Osteocyte (in vitro differentiated cells): Measurements from ENCODE around the gene PACSIN2. TPM values are rescaled to one million over a fixed set of nuclear protein-coding genes. Genes with fewer than 3 reads are reported as not detected.
"Not testable (repeated sequence)": the region's sequence is repeated elsewhere in the genome, so short reads cannot be mapped to it uniquely, and the experiment has no call there.

Source experiments
- DNase-seq: peaks from one replicate; pipeline ENCODE4 v3.0.0; 2021; ENCODE audit warnings: mixed read lengths; ENCODE audit not compliant: unreplicated experiment; ENCODE audit errors: extremely low spot score
- H3K27ac Mint-ChIP-seq: one replicate; pipeline ENCODE4 v1.8.0; 2021; ENCODE audit warnings: mild to moderate bottlenecking, mixed read lengths; ENCODE audit not compliant: unreplicated experiment
- H3K27me3 Mint-ChIP-seq: one replicate; pipeline ENCODE4 v1.8.0; 2021; ENCODE audit warnings: mixed read lengths; ENCODE audit not compliant: unreplicated experiment
- H3K36me3 Mint-ChIP-seq: one replicate; pipeline ENCODE4 v1.8.0; 2021; ENCODE audit warnings: mixed read lengths; ENCODE audit not compliant: unreplicated experiment
- H3K4me1 Mint-ChIP-seq: one replicate; pipeline ENCODE4 v1.8.0; 2021; ENCODE audit warnings: mixed read lengths; ENCODE audit not compliant: unreplicated experiment
- H3K4me3 Mint-ChIP-seq: one replicate; pipeline ENCODE4 v1.8.0; 2021; ENCODE audit warnings: mild to moderate bottlenecking, moderate library complexity, mixed read lengths; ENCODE audit not compliant: unreplicated experiment
- H3K9me3 Mint-ChIP-seq: one replicate; pipeline ENCODE4 v1.8.0; 2021; ENCODE audit warnings: mixed read lengths; ENCODE audit not compliant: unreplicated experiment
- total RNA-seq: library from RNA; stranded (reverse); gene quantifications from 2 replicates; pipeline ENCODE4 v1.2.1, GENCODE V29; 2021
- TF ChIP-seq, protein P1 (sequence below): fragments of 200-600 bp; sonication (generic); IDR thresholded peaks from 2 replicates; pipeline ENCODE4 v1.5.0; 2021; ENCODE audit warnings: antibody characterized with exemption, mild to moderate bottlenecking, moderate library complexity

Gene PACSIN2
- total RNA-seq, 1 donor from 2014 or later = 51.7 TPM

DNA sequence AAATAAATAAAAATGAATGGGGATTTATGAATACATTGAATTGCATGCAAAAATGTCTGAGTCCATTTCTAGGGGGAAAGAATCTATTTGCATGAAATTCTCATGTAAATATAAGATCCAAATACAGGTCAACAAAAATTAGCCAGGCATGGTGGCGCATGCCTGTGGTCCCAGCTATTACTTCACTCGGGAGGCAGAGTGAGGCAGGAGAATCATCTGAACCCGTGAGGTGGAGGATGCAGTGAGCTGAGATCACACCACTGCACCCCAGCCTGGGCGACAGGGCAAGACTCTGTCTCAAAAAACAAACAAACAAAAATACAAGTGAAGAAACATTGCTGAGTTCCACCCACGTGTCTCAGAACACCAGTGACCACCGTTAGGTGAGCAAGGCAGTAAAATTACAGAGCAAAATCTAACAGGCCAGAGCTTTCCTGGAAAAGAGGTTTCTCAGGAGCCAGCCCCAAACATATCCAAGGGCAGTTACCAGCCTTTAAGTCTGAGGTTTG lies 17.3 kb downstream of the PACSIN2 start:
- no peak overlapping the region for H3K27ac Mint-ChIP-seq
- no peak for DNase-seq
- TF ChIP-seq, protein P1, sequence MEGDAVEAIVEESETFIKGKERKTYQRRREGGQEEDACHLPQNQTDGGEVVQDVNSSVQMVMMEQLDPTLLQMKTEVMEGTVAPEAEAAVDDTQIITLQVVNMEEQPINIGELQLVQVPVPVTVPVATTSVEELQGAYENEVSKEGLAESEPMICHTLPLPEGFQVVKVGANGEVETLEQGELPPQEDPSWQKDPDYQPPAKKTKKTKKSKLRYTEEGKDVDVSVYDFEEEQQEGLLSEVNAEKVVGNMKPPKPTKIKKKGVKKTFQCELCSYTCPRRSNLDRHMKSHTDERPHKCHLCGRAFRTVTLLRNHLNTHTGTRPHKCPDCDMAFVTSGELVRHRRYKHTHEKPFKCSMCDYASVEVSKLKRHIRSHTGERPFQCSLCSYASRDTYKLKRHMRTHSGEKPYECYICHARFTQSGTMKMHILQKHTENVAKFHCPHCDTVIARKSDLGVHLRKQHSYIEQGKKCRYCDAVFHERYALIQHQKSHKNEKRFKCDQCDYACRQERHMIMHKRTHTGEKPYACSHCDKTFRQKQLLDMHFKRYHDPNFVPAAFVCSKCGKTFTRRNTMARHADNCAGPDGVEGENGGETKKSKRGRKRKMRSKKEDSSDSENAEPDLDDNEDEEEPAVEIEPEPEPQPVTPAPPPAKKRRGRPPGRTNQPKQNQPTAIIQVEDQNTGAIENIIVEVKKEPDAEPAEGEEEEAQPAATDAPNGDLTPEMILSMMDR = no peak
- H3K4me1 Mint-ChIP-seq = peaks cover 71% of the 10 kb centered on the region
- H3K27me3 Mint-ChIP-seq = no peaks in the 10 kb centered on the region
- H3K36me3 Mint-ChIP-seq = peaks cover 6% of the 10 kb centered on the region
- no peak overlapping the region for H3K4me3 Mint-ChIP-seq
- H3K9me3 Mint-ChIP-seq = no peaks in the 10 kb centered on the region

DNA sequence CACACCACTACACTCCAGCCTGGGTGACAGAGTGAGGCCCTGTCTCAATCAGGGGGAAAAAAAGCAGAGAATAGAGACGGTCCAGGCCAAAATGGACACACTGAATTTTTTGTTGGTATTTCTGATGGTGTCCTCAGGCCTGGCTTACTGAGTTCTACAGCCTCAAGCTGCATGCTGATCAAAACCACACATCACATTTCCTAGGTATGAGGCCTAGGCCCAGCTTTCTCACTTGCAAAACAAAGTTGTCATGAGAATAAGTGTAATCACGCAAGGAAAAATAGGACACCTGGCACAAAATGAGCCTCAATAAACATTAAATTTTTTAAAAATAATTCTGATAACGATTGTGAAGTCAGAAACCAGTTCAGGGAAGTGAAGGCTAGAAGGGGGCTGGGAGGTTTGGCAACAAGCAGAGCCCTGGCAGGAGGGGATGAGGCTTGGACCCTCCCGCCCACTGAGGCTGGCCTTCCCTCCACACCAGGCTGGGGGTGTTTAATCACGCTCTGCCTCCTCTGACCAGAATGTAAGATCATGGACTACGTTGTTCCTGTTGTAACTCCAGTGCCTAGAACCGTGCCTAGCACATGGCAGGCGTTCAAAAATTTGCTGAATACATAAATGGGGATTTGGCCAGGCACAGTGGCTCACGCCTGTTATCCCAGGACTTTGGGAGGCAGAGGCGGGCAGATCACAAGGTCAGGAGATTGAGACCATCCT lies 18.1 kb downstream of the PACSIN2 start:
- DNase-seq = no peak
- Mint-ChIP-seq H3K27me3 (no peaks in the 10 kb centered on the region), H3K4me3 (no peak overlapping the region), H3K4me1 (peaks cover 68% of the 10 kb centered on the region), H3K9me3 (no peaks in the 10 kb centered on the region), H3K36me3 (peaks cover 6% of the 10 kb centered on the region), H3K27ac (peak overlapping the region; percentile 27)
- TF ChIP-seq, protein P1 = no peak

DNA sequence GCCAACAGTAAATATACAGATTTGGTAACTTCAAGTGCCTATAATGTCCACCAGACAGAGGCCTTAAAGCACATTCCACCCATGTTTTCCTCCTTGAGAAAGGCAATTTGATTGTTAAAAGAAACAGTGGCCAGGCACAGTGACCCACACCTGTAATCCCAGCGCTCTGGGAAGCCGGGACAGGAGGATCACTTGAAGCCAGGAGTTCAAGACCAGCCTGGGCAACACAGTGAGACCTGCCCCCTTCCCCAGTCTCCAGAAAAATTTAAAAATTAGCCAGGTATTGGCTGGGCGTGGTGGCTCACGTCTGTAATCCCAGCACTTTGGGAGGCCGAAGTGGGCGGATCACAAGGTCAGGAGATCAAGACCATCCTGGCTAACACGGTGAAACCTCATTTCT lies 19.3 kb downstream of the PACSIN2 start:
- Mint-ChIP-seq H3K4me1 (peaks cover 66% of the 10 kb centered on the region), H3K27ac (peak overlapping the region; percentile 96)
- not testable (repeated sequence) for H3K4me3 Mint-ChIP-seq, H3K27me3 Mint-ChIP-seq, DNase-seq, H3K36me3 Mint-ChIP-seq, H3K9me3 Mint-ChIP-seq

DNA sequence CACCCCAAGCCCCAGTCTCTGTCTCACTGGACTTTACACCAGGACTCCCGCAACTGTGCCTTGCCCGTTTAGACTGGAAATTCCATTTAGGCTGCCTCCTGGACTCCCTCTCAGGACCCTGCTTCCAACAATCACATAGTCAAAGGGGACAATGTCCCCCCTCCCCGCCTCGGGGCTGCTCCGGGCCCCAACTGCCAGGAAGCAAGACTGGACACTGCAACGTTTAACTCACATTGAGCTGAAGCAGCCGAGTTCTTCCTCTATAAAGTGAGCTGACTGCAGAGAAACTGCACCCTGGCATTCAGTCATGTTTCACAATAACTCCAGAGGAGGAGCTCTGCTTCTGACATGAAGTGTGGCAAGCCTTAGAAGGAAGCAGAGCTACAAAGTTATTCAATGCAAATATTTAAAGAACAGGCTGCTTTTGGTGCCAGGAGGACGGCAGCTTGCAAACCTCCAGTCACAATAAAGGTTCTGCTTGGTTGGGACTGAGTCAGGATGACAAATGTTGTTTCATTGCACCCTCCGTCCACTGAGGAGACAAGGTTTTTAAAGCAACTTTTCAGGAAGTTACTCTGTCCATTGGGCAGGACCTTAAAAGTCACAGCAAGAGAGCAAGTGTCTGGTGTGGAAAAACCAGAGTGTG lies 19.9 kb downstream of the PACSIN2 start:
- Mint-ChIP-seq H3K4me3 (peak overlapping the region; percentile 62), H3K36me3 (peaks cover 6% of the 10 kb centered on the region)

GRCh38 chr22:42994276-42994916 lies 20.6 kb downstream of the PACSIN2 start:
- TF ChIP-seq, protein P1 = no peak
- Mint-ChIP-seq H3K4me1 (peaks cover 69% of the 10 kb centered on the region), H3K4me3 (no peak overlapping the region), H3K36me3 (peaks cover 6% of the 10 kb centered on the region), H3K27ac (peak overlapping the region; percentile 96), H3K9me3 (no peaks in the 10 kb centered on the region), H3K27me3 (no peaks in the 10 kb centered on the region)
- no peak for DNase-seq

More for the DNA sequence above, 19.9 kb downstream of the PACSIN2 start:
- Mint-ChIP-seq H3K27me3 (no peaks in the 10 kb centered on the region), H3K9me3 (no peaks in the 10 kb centered on the region), H3K27ac (peak overlapping the region; percentile 96), H3K4me1 (peaks cover 67% of the 10 kb centered on the region)
- TF ChIP-seq, protein P1 = no peak
- DNase-seq = no peak
